Endometrial microvascular endothelial cells (primary cell): ENCODE data around the gene SEMA5B. TPM values are rescaled to one million over a fixed set of nuclear protein-coding genes. Genes with fewer than 3 reads are reported as not detected.

ENCODE experiments used
- in situ Hi-C: cut with HindIII; loops from 2 replicates; pipeline ENCODE4 v1.10.0; 2017; ENCODE audit warnings: low sequenced_read_pairs, low pct_unique_long_range_greater_than_20kb; ENCODE audit errors: inconsistent ontology term
- total RNA-seq: library from RNA; depleted of rRNA; stranded (reverse); fragments of >200 nt; gene quantifications from one replicate; pipeline ENCODE4 v1.2.3, GENCODE V29; 2015; ENCODE audit errors: inconsistent ontology term

SEMA5B gene
- total RNA-seq: not detected

- in situ Hi-C loops: no loop called here
These were observed at the start of gene SEMA5B for GRCh38 chr3:123027292-123028232. Gene SEMA5B, minus strand, starts transcription at chr3:123027763. Its CDS starts 66,500 bp downstream, at chr3:122961263.

- in situ Hi-C loops: no loop called here
These were observed 49.2 kb upstream of the SEMA5B start for GRCh38 chr3:123076496-123077418.

DNA sequence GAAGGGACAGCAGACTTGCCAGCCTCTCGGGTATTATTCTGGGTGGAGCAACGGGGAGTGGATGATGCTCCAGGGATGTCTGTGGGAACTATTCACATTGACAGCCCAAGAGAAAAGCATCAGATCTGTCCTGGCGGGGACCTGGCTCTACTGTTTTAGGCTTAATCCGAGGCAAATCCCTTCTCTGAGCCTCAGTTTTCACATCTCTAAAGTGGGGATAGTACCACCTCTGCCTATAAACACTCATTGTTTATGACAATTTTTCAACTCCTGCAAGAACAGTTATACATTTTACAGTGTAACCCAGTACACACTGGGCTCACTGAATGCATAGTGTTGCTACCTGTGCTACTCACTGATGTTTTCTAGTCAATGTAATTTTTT lies 48.5 kb upstream of the SEMA5B start:
- in situ Hi-C loops: no loop called here

GRCh38 chr3:123075359-123075758 lies 47.8 kb upstream of the SEMA5B start:
- in situ Hi-C loops: no loop called here

- in situ Hi-C loops: no loop called here
These were observed 45.0 kb upstream of the SEMA5B start for GRCh38 chr3:123072564-123072963.

GRCh38 chr3:123072152-123072551 lies 44.6 kb upstream of the SEMA5B start:
- in situ Hi-C loops: no loop called here

GRCh38 chr3:123071581-123071980 lies 44.0 kb upstream of the SEMA5B start:
- in situ Hi-C loops: no loop called here

GRCh38 chr3:123071146-123071545 lies 43.6 kb upstream of the SEMA5B start:
- in situ Hi-C loops: no loop called here

DNA sequence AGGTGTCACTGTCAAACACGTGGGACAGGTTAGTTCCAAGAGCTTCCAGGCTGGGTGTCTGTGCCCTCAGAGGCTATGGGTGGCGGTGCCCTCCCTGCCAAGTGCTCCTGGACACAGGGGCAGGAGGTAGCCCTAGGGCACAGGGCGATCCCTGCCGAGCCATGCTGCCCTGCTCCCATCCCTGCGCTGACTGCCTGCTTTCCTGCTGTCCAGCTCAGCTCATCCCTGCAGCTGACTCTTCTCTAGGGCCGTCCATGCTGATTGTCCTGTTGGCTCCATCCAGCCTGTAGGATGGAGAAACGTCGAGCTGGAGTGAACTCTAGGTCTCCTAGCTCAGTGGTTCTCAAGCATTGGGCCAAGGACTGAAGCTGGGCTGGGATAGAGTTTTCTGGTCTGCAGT lies 42.9 kb upstream of the SEMA5B start:
- in situ Hi-C loops: no loop called here

- in situ Hi-C loops: no loop called here
These were observed 41.2 kb upstream of the SEMA5B start for GRCh38 chr3:123068601-123069381.

GRCh38 chr3:123067689-123068600 lies 40.4 kb upstream of the SEMA5B start:
- in situ Hi-C loops: no loop called here

GRCh38 chr3:123066896-123067688 lies 39.5 kb upstream of the SEMA5B start, which contains the start of gene PDIA5:
Gene PDIA5, plus strand, starts transcription at chr3:123067025. Its CDS starts 140 bp downstream, at chr3:123067165.
- in situ Hi-C loops: no loop called here

DNA sequence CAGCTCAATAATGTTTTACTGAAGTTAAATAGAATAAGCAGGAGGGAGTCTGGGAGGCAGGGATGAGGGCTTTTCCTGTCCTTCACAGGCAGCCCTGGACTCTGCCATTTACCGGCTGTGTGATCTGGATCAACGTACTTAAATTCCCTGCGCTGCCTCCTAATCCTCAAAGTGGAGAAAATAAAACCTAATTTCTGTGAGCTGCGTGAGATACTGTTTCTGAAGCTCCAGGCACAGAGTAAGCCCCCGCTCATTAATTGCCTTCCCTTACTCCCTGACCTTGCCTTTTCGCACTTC lies 39.0 kb upstream of the SEMA5B start:
- in situ Hi-C loops: no loop called here

DNA sequence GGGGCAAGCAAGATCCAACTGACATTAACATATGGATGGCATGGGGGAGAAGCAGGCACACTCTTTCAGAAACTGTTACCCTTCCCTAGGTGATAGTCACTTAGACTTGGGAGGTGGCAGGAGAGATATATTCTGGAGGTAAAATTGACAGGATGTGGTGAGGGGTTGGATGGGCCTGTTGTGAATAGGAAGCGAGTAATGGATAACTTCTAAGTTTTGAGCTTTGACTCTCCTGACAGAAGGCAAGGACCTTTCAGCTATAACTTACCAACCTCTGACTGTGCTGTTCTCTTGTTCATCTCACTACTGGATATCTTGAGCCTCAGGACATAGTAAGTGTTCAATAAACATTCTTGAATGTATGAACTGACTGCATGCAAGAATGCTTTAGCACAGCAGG lies 37.4 kb upstream of the SEMA5B start:
- in situ Hi-C loops: no loop called here

DNA sequence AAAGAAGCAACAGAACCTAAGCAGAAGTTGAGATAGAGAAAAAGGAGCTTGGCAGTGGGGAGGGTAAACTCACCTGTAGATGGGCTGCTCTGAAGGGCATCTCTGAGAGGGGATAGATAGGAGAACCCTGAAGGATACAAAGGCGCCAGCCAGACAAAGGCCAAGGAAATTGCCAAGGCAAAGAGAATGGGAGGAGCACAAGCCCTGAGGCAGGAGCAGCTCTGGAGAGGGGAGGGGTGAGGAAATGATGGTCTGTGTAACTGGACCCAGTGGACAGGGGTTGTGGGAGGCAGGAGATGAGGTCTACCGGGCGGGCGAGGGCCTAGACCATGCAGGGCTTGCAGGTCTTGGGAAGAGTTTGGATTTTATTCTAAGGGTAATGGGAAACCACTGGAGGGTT lies 36.9 kb upstream of the SEMA5B start:
- in situ Hi-C loops: no loop called here

GRCh38 chr3:123063034-123063433 lies 35.5 kb upstream of the SEMA5B start:
- in situ Hi-C loops: no loop called here

DNA sequence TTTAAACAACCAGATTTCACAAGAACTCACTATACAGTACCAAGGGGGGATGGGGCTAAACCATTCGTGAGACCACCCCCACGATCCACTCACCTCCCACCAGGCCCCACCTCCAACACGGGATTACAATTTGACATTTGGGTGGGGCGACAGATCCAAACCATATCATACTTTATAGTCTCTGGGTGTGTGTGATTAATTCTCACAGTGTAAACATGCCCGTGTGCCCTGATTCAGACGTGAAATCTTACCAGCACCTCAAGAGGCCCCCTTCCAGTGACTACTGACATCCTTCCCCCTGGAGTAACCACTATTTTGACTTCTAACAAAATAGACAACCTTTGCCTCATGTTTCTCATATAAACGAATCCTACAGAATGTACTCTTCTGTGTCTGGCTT lies 34.3 kb upstream of the SEMA5B start:
- in situ Hi-C loops: no loop called here
